Small intestine (tissue), 7 donors: ENCODE data around the gene NOVA2. TPM values are rescaled to one million over a fixed set of nuclear protein-coding genes. Genes with fewer than 3 reads are reported as not detected.

Experiments
- DNase-seq, 2 donors: peaks; one replicate each; pipeline versions ENCODE4 v3.0.0 to v3.0.0-alpha.2; 2013
- FAIRE-seq: peaks from 2 replicates; lab custom pipeline; 2012; peaks lifted over from hg19 to GRCh38; lab: Jason Lieb, UNC
- H3K27ac ChIP-seq, 3 donors: one replicate each; pipeline ENCODE4 v1.5.1; 2013; ENCODE audit warnings: low read length in 2 of 3, mild to moderate bottlenecking in 2 of 3, control low read depth in 1 of 3, inconsistent platforms in 1 of 3, low read depth in 1 of 3, moderate library complexity in 1 of 3
- H3K27me3 ChIP-seq, 3 donors: one replicate each; pipeline ENCODE4 v1.6.1; 2013; ENCODE audit warnings: low read length in 3 of 3, inconsistent platforms in 1 of 3; ENCODE audit not compliant: control insufficient read depth in 3 of 3, insufficient read depth in 3 of 3
- H3K36me3 ChIP-seq, 3 donors: one replicate each; pipeline ENCODE4 v1.6.1; 2013; ENCODE audit warnings: low read length in 3 of 3, inconsistent platforms in 1 of 3, low read depth in 1 of 3, mild to moderate bottlenecking in 1 of 3, moderate library complexity in 1 of 3; ENCODE audit not compliant: control insufficient read depth in 3 of 3, insufficient read depth in 2 of 3
- H3K4me1 ChIP-seq, 3 donors: one replicate each; pipeline ENCODE4 v1.6.1; 2013; ENCODE audit warnings: low read length in 2 of 3, inconsistent platforms in 1 of 3, low read depth in 1 of 3, mild to moderate bottlenecking in 1 of 3, moderate library complexity in 1 of 3; ENCODE audit not compliant: control insufficient read depth in 3 of 3, insufficient read depth in 2 of 3
- H3K4me3 ChIP-seq, 3 donors: one replicate each; pipeline ENCODE4 v1.5.1; 2013; ENCODE audit warnings: low read length in 3 of 3, control low read depth in 1 of 3, inconsistent platforms in 1 of 3, low read depth in 1 of 3, mild to moderate bottlenecking in 1 of 3, moderate library complexity in 1 of 3
- H3K9me3 ChIP-seq, 2 donors: one replicate each; pipeline ENCODE4 v1.6.1; 2013; ENCODE audit warnings: low read depth in 1 of 2, low read length in 1 of 2; ENCODE audit not compliant: control insufficient read depth in 2 of 2, insufficient read depth in 1 of 2
- WGBS, 3 donors: extraction: QIAGEN DNeasy Blood & Tissue Kit; methylation state at CpG; one replicate each; pipeline ENCODE4 v1.1.7; 2013; 5-methylcytosine and 5-hydroxymethylcytosine counted together
- polyA plus RNA-seq, 4 donors: library from polyadenylated mRNA; stranded (reverse) in 3 of 4; unstranded in 1 of 4; fragments of 200-250 nt in 3 of 4; fragments of 120-200 nt in 1 of 4; gene quantifications; one replicate each; pipeline versions ENCODE4 v1.2.1 to v1.2.3, GENCODE V29; 2013
- donor health status: healthy with polysubstance abuse.
- donor health status: control.
- donor health status: control.
- donor health status: Bipolar disorder and iron deficiency.
- donor health status: healthy.

Gene NOVA2
- polyA plus RNA-seq, 4 donors, result under 0.01 to 2.0 (median 0.56) TPM

DNA sequence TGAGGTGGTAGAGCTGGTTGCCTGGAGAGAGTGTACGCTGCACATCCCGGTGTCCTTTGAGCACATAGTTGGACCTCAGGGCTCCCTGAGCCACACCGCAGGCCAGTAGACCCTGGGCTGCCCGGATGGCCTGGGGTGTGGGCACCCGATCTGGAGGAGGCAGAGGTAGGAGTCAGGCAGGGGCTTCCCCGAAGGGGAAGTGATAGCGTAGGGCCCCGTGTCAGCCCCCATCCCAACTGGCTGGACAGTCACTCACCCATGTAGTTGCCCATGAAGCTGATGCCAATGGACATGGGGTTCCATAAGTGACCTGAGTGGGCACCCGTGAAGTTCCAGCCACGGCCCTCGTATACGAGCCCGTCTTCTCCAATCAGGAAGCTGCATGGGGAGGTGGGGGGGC lies 45.6 kb upstream of the NOVA2 start:
- Histone ChIP-seq H3K4me3 (no peak overlapping the region), H3K36me3 (peaks cover 0 to 25% (median 0%) of the 10 kb centered on the region in 3 donors), H3K9me3 (no peaks in the 10 kb centered on the region), H3K27ac (no peak overlapping the region), H3K27me3 (peaks cover 7 to 42% (median 9%) of the 10 kb centered on the region in 3 donors), H3K4me1 (peaks cover 0 to 14% (median 2%) of the 10 kb centered on the region in 3 donors)
- DNase-seq, result no peak
- no peak for FAIRE-seq
- 88 to 92% (median 92%) methylated on average over 9 to 13 of the region's 13 CpGs for WGBS, 3 donors

DNA sequence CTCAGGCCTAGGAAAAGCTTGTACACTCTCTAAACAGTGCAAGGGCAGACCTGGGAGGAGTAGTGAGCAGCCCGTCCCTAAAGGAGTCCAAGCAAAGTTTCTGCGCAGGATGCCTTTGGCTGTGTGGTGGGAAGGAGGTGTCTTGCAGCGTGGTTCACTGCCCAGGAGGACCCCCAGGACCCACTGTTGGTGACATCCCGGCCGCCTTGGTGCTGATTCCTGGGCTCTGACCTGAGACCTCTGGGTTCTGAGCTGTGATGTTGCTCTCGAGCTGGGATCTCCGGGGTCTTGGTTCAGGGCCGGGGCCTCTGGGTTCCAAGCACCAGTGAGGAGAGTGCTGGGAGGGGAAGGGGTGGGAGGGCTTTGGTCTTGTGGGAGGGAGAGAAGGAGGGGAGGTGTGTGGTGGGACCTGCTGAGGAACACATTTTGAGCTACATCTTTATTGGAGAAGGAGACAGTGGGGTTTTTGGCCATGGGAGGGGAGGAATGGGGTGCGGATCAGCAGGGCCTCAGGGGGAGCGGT lies 45.1 kb upstream of the NOVA2 start:
- no peak for FAIRE-seq
- Histone ChIP-seq H3K9me3 (no peaks in the 10 kb centered on the region), H3K4me3 (no peak overlapping the region), H3K36me3 (peaks cover 0 to 25% (median 0%) of the 10 kb centered on the region in 3 donors), H3K27me3 (peaks cover 7 to 42% (median 9%) of the 10 kb centered on the region in 3 donors), H3K27ac (no peak overlapping the region), H3K4me1 (peaks cover 0 to 14% (median 2%) of the 10 kb centered on the region in 3 donors)
- no peak for DNase-seq
- 96 to 99% (median 98%) methylated on average over 10 of the region's 10 CpGs for WGBS, 3 donors

DNA sequence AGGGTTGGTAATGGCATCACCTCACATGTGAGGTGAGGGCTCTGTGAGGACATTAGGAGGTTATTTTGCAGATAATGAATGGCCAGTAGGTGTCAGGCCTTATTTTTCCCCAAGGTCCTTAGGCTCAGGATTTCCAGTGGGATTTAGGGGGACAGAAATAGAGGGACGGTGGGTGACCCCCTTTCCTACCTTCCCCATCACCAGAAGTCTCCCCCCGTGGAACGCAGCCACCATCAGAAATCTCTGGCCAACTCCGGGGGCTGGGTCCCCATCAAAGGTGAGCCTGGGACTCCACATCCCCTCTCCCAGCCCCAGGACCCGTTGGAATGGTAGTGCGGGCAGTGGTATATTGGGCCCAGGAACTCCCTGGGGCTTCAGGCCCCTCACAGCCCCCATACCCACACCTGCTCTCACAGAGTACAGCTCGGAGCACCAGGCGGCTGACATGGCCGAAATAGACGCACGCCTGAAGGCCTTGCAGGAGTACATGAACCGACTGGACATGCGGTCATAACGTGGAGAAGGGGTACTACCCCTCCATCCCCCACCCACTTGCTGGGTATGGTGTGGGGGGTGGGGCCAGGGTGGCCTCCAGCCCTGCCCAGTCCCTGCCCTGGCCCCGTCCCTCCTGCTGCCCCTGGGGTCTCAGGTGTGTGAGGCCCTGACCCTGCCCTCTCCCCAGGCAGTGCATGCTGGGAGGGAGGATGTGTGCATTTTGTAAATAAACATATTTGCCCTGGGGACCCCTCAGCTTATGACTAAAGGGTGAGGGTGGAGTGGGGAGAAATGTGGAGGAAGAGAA lies 44.4 kb upstream of the NOVA2 start:
- WGBS, 3 donors, result 93 to 96% (median 95%) methylated on average over 15 of the region's 15 CpGs
- no peak overlapping the region for H3K27ac ChIP-seq
- peaks cover 7 to 40% (median 7%) of the 10 kb centered on the region in 3 donors for H3K27me3 ChIP-seq
- H3K4me1 ChIP-seq, result peaks cover 0 to 14% (median 2%) of the 10 kb centered on the region in 3 donors
- DNase-seq (no peak), FAIRE-seq (no peak)
- H3K4me3 ChIP-seq, result no peak overlapping the region
- peaks cover 0 to 25% (median 0%) of the 10 kb centered on the region in 3 donors for H3K36me3 ChIP-seq
- no peaks in the 10 kb centered on the region for H3K9me3 ChIP-seq

DNA sequence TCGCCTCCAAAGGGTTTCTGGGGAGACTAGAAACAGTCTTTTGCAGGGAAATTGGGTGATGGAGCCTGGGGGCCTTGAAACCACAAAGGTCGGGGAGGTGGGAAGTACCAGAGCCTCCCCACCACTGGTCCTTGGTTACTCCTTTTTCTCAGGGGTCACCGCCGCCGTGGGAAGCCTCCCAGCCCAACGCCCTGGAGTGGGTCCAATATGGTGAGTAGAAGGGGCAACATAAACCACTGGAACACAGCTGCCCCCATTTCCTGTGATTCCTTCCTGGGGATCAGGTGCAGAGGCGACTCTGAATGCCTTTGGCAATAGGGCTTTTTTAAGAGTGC lies 43.4 kb upstream of the NOVA2 start:
- Histone ChIP-seq H3K27ac (no peak overlapping the region), H3K9me3 (no peaks in the 10 kb centered on the region), H3K36me3 (peaks cover 0 to 25% (median 0%) of the 10 kb centered on the region in 3 donors), H3K4me3 (no peak overlapping the region), H3K4me1 (peaks cover 0 to 14% (median 2%) of the 10 kb centered on the region in 3 donors), H3K27me3 (peaks cover 0 to 32% (median 5%) of the 10 kb centered on the region in 3 donors)
- WGBS, 3 donors, result 40 to 47% (median 42%) methylated on average over 7 of the region's 7 CpGs
- FAIRE-seq (no peak), DNase-seq (no peak)

DNA sequence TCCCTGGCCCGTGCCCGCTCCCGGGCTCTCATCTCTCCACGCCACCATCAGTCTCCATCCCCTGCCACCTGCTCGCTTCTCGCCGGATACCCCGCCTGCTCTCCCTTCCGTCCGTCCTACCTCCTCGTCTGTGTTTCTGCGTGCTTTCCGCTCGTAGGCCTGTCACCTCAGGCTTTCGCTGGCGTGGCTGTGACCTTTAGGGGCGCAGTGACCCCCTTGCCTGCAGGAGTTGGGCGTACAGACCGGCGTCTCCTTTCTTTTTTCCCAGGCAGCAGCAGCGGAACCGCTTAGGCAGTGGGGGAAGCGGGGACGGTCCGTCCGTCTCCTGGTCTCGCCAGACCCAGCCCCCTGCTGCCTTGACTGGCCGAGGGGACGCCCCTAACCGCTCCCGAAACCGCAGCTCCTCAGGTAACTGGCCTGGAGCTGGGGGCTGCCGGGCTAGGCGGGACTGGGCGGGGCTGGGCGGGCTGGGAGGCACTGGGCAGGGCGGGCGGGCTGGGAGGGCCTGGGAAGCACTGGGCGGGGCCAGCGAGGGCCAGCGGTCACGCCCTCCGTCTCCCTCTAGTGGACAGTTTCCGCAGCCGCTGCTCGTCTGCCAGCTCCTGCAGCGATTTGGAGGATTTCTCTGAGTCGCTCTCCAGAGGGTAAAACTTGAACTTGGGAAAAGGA lies 42.9 kb upstream of the NOVA2 start:
- Histone ChIP-seq H3K27ac (no peak overlapping the region), H3K4me3 (peak overlapping the region in 2 of 3 donors; percentile 38 to 64), H3K9me3 (no peaks in the 10 kb centered on the region), H3K27me3 (peaks cover 0 to 28% (median 5%) of the 10 kb centered on the region in 3 donors), H3K4me1 (peaks cover 0 to 14% (median 2%) of the 10 kb centered on the region in 3 donors), H3K36me3 (peaks cover 0 to 30% (median 0%) of the 10 kb centered on the region in 3 donors)
- FAIRE-seq (no peak), DNase-seq (peak; percentile 80 to 90)
- 1 to 2% (median 1%) methylated on average over 39 to 48 of the region's 48 CpGs for WGBS, 3 donors

DNA sequence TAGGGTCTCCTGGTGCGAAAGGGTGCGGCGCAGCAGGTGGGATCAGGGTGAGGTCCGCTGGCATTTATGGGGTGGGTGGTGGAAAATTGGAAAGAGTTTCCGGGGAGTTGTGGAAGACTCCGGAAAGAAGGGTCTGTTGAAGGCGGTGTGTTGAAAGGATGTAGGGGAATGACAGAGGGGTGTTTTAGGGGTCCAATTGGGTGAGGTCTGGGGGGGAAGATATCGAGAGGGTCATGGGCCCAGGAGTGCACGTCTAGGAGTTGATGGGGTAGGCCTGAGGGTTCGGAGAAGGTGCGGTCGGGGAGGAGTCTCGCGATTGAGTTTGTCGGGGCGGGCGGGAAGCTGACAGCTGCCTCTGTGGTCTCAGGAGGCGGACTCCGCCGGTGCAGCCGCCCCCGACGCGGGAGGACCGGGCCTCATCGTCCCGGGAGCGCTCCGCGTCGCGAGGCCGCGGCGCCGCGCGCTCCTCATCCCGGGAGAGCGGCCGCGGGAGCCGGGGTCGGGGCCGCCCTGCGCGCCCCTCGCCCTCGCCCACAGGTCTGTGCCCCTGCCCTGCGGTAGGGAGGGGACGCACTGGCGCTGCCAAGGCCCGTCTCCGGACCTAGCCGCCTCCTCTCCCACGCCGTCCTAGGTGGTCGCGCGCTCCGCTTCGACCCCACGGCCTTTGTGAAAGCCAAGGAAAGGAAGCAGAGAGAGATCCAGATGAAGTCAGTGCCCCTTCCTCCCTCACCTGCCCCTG lies 42.2 kb upstream of the NOVA2 start:
- Histone ChIP-seq H3K27ac (no peak overlapping the region), H3K4me3 (peak overlapping the region in 2 of 3 donors; percentile 38 to 64), H3K36me3 (peaks cover 0 to 30% (median 0%) of the 10 kb centered on the region in 3 donors), H3K27me3 (peaks cover 0 to 28% (median 5%) of the 10 kb centered on the region in 3 donors), H3K9me3 (no peaks in the 10 kb centered on the region), H3K4me1 (peaks cover 0 to 14% (median 2%) of the 10 kb centered on the region in 3 donors)
- DNase-seq (peak in 1 of 2 donors; percentile 37), FAIRE-seq (no peak)
- WGBS, 3 donors, result 4 to 6% (median 4%) methylated on average over 24 to 63 of the region's 63 CpGs

DNA sequence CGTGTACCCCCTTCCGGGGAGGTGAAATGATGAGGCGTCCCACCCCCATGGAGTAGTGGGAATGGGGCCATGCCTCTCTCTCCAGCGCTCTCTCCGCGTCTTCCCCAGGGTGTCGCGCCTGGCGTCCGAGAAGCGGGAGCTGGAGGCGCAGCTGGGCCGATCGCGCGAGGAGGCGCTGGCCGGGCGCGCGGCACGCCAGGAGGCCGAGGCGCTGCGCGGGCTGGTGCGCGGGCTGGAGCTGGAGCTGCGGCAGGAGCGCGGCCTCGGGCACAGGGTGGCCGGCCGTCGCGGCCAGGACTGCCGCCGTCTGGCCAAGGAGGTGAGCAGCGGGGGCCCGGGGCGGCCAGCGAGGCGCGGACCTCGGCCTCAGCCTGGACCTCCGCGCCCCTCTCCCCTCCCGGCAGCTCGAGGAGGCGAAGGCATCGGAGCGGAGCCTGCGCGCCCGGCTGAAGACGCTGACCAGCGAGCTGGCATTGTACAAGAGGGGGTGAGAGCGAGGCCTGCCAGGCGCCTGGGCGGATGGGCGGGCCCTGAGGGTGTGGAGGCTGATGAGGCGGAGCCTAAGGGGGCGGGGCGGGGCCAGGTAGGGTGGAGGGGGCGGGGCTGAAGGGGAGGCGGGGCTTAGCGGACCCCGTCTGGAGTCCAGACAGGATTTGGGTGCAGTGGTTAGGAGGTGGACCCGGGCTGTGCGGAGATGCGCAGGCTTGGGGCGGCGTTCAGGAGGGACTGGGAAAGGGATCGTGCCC lies 41.4 kb upstream of the NOVA2 start:
- H3K9me3 ChIP-seq, result no peaks in the 10 kb centered on the region
- peaks cover 0 to 30% (median 0%) of the 10 kb centered on the region in 3 donors for H3K36me3 ChIP-seq
- DNase-seq (peak; percentile 70 to 80), FAIRE-seq (no peak)
- 5 to 14% (median 6%) methylated on average over 30 to 74 of the region's 74 CpGs for WGBS, 3 donors
- peak overlapping the region in 1 of 3 donors; percentile 64 for H3K4me3 ChIP-seq
- no peak overlapping the region for H3K27ac ChIP-seq
- H3K27me3 ChIP-seq, result peaks cover 0 to 28% (median 5%) of the 10 kb centered on the region in 3 donors
- H3K4me1 ChIP-seq, result peaks cover 0 to 14% (median 2%) of the 10 kb centered on the region in 3 donors
